NCI-H1048 (cell line): ENCODE data around the gene PTCD3.

Experiments
- DNase-seq: peaks from one replicate; lab custom pipeline; 2025; lab: John Stamatoyannopoulos, UW

The PTCD3 gene

GRCh38 chr2:86082756-86083155 is 23.3 kb upstream of the PTCD3 start:
- no peak for DNase-seq

GRCh38 chr2:86087936-86088850 is 17.8 kb upstream of the PTCD3 start:
- no peak for DNase-seq

- no peak for DNase-seq
Observed at GRCh38 chr2:86094229-86094628, 11.8 kb upstream of the PTCD3 start.

- no peak for DNase-seq
Observed at GRCh38 chr2:86097114-86097896, 8.7 kb upstream of the PTCD3 start.

DNA sequence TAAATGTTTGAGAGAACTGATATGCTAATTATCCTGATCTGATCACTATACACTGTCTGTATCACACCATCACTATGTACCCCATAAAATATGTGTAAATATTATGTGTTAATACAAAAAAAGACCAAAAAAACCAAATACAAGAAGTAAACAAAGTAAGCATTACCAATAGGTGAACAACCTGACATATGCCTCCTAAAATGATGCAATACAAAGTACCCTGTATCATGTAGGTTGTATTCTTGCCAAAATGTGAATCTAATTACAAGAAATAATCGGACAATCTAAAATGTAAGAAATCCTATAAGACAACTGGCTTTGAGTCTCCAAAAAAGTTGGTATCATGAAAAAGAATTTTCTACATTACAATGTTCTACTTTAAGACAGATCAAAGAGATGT is 8.1 kb upstream of the PTCD3 start:
- DNase-seq: no peak

DNA sequence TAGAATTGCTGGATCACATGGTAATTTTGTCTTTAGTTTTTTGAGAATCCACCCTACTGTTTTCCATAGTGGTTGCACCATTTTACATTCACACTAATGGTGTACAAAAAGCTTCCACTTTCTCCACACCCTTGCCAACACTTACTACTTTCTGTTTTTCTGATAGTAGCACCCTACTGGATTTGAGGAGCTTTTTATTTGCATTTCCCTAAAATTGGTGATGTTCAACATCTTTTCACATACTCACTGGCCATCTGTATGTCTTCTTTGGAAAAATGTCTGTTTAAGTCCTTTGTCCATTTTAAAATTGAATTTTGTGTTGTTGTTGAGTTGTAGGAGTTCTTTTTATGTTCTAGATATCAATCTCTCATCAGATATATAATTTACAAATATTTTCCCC is 3.9 kb upstream of the PTCD3 start:
- DNase-seq: no peak

DNA sequence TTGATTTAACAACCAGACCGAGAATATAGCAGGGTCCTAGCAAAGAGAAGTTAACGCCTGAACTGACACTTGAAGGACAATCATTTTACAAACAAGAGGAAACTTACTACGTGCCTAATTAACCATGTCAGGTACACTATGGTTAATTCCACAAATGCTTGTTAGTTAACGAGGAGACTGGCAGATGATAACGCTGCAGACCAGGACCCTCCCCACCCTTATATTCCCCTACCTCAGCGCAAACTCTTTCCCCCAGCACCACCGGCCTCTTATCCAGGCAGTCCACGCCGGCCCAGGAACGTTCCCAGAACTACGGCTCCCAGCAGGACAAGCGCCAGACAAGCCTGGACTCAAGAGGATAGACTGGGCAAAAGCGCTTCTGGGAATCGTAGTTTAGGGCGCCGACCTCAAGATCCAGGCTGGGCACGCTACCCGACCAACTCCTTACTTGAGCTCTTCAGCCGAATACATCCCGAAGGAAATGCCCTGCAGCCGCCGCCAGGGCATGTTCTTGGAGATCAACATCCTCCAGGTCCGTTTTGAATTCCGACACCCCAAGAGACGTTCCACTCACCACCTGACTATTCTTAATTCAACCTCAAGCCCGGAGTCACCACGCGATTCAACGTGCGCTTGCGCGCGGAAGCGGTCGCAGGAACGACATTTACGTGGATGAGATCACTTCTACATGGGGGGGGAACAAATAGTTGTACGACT is 625 bp upstream of the PTCD3 start, which contains the start of gene POLR1A:
Gene POLR1A (minus strand): TSS at position 635 of the 717 bp plus-strand sequence. CDS start 110 bp downstream, at position 525.
- peak; percentile 72 for DNase-seq

GRCh38 chr2:86107031-86107430 is 996 bp downstream of the PTCD3 start:
- no peak for DNase-seq

DNA sequence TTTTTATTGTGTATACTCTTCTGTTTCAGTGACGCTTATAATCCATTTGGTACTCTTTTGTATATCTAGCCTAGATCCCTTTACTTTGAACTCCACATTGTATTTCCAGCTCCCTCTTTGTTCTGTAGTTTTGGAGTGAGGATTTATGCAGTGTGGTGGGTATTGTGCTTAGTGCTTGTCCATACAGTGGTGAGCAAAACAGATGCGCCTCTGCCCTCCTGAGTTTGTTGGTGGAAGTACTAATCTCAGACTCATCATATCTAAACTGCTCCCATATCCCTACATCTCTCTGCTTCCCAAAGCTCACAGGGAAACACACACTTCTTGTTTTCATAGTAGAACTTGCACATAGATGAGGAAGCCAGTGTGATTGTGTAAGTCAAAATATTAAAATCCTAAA is 12.1 kb downstream of the PTCD3 start:
- no peak for DNase-seq

GRCh38 chr2:86123328-86123925 is 17.4 kb downstream of the PTCD3 start:
- DNase-seq: no peak

DNA sequence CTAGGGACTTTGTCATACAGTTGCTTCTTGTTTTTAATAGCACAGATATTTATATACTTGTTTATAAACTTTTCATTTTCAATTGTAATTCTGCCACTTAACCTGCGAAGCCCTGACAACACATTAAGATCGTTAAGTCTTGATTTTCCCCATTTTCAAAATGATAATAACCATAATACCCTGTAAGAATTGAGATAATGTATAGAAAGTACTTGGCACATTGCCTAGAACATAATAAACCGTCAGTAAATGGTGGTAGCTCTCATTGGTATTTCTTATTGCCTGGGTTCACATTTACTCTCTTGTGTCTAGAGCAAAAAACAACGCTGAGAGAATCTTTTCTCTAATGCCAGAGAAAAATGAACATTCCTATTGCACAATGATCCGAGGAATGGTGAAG is 18.6 kb downstream of the PTCD3 start:
- DNase-seq: no peak

GRCh38 chr2:86134709-86135108 is 28.7 kb downstream of the PTCD3 start:
- no peak for DNase-seq

DNA sequence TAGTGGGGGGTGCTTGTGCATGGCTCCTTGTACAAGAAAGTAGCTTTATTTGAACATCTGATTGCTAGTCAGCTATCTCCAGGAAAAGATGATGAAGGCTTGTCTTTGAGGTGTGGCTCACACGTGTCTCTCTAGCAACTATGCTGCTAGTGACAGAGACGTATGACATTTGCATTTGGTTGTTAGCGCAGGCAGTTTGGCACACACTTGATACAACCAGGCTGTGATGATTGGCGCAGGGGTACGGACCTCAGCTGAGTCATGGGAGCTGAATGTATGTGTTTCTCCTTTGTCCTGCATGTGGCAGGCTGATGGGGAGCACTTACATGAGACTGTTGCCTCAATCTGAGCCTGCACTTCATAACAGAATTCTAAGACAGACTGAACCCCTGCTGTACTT is 29.6 kb downstream of the PTCD3 start:
- no peak for DNase-seq

- no peak for DNase-seq
Observed at GRCh38 chr2:86136141-86136540, 30.1 kb downstream of the PTCD3 start.

- no peak for DNase-seq
Observed at GRCh38 chr2:86138736-86139625, 32.9 kb downstream of the PTCD3 start.

- DNase-seq: no peak
Observed at GRCh38 chr2:86139981-86140380, 33.9 kb downstream of the PTCD3 start.

- DNase-seq: no peak
Observed at GRCh38 chr2:86140969-86141392, 34.9 kb downstream of the PTCD3 start.

DNA sequence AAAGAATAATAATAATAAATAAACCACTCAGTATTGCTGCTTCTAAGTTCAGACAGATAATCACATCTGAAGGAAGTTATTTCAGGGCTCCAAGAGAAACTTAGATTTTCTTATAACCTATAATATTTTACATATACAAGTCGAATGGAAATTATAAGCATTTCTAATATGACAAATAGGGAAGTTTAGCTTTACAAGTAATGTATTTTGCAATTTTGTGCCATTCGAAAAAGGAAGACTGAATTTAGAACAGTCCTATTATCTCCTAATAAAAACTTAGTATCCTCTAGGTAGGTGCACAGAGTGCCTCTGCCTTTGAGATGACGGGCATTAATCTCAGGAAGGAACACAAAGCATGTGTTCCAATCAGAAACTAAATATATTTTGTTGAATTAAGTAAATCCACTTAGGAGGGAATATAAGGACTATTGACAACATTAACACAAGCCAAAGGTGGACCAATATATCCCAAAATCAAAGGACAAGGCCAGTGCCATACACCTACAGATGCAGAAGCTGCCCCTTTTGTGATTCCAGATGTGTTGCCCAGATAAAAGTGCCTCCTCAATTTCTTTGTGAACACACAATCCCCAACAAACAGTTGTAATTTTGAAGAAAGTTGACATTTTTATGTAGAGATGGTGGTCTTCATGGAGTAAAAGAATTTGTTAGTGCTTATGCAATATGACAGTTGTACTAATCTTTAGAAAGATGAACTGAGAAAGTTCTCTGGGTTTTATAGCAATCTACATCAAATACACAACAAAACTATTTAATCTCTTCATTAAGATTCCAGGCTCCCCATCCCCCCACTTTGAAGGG is 36.6 kb downstream of the PTCD3 start:
- no peak for DNase-seq

DNA sequence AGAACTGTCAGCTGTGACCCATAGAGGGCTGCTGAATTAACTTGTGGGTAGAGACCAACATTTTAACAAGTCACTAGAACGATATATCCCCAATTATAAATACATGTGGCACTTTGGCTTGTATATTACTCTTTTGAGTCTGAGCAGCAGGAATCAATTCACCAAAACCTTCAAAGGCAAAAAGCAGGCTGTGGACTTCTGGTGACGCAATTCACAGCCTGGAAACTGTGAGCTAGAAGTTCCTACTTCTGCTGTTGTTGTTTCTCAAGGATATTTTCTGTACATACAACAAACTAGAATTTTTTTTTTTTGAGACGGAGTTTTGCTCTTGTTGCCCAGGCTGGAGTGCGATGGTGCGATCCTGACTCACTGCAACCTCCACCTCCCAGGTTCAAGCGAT is 37.3 kb downstream of the PTCD3 start:
- no peak for DNase-seq
